Measurements from ENCODE around the gene TH.
"Not testable (repeated sequence)": the region's sequence is repeated elsewhere in the genome, so short reads cannot be mapped to it uniquely, and the experiment has no call there.

The TH gene

DNA sequence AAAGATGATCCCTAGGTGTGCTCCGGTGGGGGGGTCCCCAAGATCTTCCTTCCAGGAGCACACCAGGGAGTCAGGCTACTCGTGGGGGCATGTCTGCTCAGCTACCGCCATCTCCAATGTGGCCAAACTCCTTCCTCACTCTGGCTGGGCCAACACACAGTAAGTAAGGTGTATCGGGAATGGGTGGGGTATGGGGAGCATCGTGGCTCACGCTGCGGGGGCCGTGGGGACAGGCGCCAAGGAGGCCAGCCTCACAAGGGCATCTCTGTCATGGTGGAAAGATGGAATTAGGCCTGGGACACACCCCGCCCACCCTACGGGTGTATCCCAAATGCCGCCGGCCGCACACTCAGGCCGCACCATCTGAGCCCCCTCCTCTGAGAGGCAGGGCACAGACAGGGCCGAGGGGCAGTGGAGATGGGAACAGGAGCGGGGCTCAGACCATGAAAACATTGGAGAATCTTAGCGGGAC, 40.7 kb downstream of the TH start:
- no peak for DNase-seq (ENCODE audit: low read depth, low spot score)
- H3K9me3 ChIP-seq (ENCODE audit: low read depth, low read length) = no peaks in the 10 kb centered on the region
- no peak for TF ChIP-seq POLR2AphosphoS5 (IDR thresholded peaks at IDR 0.05; ENCODE audit: borderline replicate concordance, low read depth, low read length)
- TF ChIP-seq FOXP2 (optimal IDR thresholded peaks at IDR 0.05; ENCODE audit: control extremely low read depth, extremely low read length, insufficient read depth) = no peak
- no peak for TF ChIP-seq EZH2 (IDR thresholded peaks at IDR 0.05)
- H3K4me3 ChIP-seq = no peak overlapping the region
- H3K27ac ChIP-seq = no peak overlapping the region
- no peaks in the 10 kb centered on the region for H3K36me3 ChIP-seq (ENCODE audit: insufficient read depth, low read length)
- no peak overlapping the region for H3K9ac ChIP-seq (ENCODE audit: insufficient read length)

DNA sequence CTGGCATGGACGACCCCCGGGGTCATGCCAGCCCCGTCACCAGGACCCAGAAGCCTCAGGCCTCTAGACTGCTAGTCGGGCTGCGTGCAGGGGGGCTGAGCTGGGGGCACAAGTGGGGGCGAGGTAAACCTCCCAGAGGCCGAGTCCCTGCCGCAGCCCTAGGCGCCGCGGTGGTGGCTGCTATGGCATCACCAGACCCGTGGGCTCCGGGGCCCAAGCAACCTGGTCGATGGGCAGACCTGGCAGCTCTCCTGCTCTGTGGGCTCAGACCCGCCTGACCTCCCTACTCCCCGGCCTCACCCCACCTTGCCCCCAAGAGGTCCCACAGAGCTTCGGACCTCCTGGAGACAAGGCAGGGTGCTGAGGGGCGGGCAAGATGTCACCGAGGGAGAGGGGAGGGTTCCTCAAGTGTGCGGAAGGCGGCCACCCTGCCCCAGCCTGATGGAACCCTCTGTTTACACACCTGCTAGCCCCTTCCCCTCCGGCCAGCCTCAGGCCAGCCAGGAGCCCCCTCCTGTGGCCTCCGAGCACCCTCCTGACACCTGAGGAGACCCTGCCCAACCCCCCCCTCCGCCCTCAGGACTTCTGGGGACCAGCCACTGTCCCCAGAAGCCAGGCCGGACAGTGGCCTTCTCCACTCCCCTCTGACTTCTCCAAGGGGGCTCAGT, 41.8 kb downstream of the TH start:
- H3K9ac ChIP-seq (ENCODE audit: insufficient read length) = no peak overlapping the region
- DNase-seq (ENCODE audit: low read depth, low spot score) = no peak
- H3K36me3 ChIP-seq (ENCODE audit: insufficient read depth, low read length) = no peaks in the 10 kb centered on the region
- TF ChIP-seq EZH2 (IDR thresholded peaks at IDR 0.05) (no peak), FOXP2 (optimal IDR thresholded peaks at IDR 0.05; ENCODE audit: control extremely low read depth, extremely low read length, insufficient read depth) (no peak), POLR2AphosphoS5 (IDR thresholded peaks at IDR 0.05; ENCODE audit: borderline replicate concordance, low read depth, low read length) (no peak)
- H3K4me3 ChIP-seq = no peak overlapping the region
- H3K27ac ChIP-seq = no peak overlapping the region
- H3K9me3 ChIP-seq (ENCODE audit: low read depth, low read length) = no peaks in the 10 kb centered on the region

DNA sequence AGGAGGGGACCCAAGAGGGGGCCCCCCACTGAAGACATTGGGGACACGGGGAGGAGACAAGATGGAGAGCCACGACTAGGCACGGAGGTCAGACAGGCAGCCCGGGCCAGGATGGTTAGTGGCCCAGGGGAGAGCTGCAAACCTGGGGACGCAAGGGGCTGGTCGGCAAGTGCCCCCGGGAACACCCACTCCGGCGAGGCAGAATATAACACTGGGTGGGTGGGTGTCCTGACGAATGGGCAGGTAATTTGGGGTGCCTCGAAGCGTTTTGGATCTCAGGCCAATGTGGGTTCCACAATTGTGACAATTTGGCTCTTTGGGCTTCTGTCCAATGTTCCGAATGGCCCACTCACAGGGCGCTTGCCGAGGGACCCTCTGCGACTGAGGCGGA, 42.3 kb downstream of the TH start:
- DNase-seq (ENCODE audit: low read depth, low spot score) = no peak
- H3K36me3 ChIP-seq (ENCODE audit: insufficient read depth, low read length) = no peaks in the 10 kb centered on the region
- H3K4me3 ChIP-seq = no peak overlapping the region
- H3K9ac ChIP-seq (ENCODE audit: insufficient read length) = no peak overlapping the region
- TF ChIP-seq EZH2 (IDR thresholded peaks at IDR 0.05) (no peak), FOXP2 (optimal IDR thresholded peaks at IDR 0.05; ENCODE audit: control extremely low read depth, extremely low read length, insufficient read depth) (no peak), POLR2AphosphoS5 (IDR thresholded peaks at IDR 0.05; ENCODE audit: borderline replicate concordance, low read depth, low read length) (no peak)
- no peak overlapping the region for H3K27ac ChIP-seq
- H3K9me3 ChIP-seq (ENCODE audit: low read depth, low read length) = no peaks in the 10 kb centered on the region

DNA sequence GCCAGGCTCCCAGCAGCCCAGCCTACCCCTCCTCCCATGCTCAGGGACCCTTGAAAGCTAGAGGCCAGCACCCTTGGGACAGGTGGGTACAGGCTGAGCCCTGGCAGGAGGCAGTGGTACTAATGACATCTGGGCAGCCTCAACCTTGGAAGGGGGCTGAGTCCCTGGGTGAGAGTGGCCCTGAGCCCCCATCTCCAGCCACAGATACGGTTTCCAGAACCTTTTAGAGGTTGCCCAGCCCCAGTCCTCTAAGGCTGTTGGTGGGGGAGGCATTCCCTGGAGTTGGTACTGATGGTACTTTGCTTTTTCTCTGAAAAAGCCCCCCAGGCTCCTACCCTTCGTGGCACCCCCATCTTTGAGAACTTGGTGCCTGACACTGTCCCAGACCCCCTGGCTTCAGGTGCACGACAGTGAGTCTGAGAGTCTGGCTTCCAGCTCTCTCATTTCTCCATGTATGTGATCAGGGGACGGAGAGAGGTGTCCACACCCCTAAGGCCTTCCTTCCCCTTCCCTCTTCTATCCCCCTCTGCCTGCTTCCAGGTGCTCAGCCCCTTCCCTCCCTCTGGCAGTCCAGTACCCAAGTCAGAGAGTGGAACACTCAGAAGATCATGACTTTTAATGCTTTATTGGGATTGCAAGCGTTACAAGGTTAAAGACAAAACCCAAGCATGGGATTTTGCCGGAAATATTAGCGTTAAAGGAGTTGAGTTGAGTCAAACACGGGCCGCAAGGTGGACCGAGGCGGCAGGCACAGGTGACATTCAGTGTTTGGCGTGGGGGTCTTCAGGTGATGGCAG, 42.9 kb downstream of the TH start:
- Histone ChIP-seq H3K27ac (no peak overlapping the region), H3K9ac (ENCODE audit: insufficient read length) (no peak overlapping the region), H3K9me3 (ENCODE audit: low read depth, low read length) (no peaks in the 10 kb centered on the region), H3K4me3 (no peak overlapping the region), H3K36me3 (ENCODE audit: insufficient read depth, low read length) (no peaks in the 10 kb centered on the region)
- no peak for DNase-seq (ENCODE audit: low read depth, low spot score)
- no peak for TF ChIP-seq POLR2AphosphoS5 (IDR thresholded peaks at IDR 0.05; ENCODE audit: borderline replicate concordance, low read depth, low read length)
- TF ChIP-seq EZH2 (IDR thresholded peaks at IDR 0.05) = no peak
- no peak for TF ChIP-seq FOXP2 (optimal IDR thresholded peaks at IDR 0.05; ENCODE audit: control extremely low read depth, extremely low read length, insufficient read depth)

DNA sequence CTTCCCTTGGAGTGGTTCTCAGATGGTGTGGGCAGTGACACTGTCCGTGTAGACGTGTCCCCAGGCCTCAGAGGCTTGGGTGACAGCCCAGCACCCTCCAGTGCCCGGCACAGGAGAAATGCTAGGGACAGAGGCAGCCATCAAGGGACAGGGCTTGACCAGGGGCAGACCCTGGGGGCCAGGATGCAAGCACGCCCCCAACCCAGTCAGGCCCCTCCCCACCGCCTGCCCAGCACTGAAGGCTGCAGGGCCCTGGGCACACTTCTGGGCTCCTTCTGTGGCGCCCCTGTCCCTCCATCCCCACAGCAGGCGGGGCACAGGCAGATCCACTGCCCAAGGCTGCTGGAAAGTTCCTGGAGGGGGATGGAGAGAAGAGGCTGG, 43.5 kb downstream of the TH start:
- Histone ChIP-seq H3K27ac (no peak overlapping the region), H3K9me3 (ENCODE audit: low read depth, low read length) (no peaks in the 10 kb centered on the region), H3K9ac (ENCODE audit: insufficient read length) (no peak overlapping the region), H3K4me3 (no peak overlapping the region), H3K36me3 (ENCODE audit: insufficient read depth, low read length) (no peaks in the 10 kb centered on the region)
- TF ChIP-seq EZH2 (IDR thresholded peaks at IDR 0.05) (no peak), FOXP2 (optimal IDR thresholded peaks at IDR 0.05; ENCODE audit: control extremely low read depth, extremely low read length, insufficient read depth) (no peak), POLR2AphosphoS5 (IDR thresholded peaks at IDR 0.05; ENCODE audit: borderline replicate concordance, low read depth, low read length) (no peak)
- no peak for DNase-seq (ENCODE audit: low read depth, low spot score)

DNA sequence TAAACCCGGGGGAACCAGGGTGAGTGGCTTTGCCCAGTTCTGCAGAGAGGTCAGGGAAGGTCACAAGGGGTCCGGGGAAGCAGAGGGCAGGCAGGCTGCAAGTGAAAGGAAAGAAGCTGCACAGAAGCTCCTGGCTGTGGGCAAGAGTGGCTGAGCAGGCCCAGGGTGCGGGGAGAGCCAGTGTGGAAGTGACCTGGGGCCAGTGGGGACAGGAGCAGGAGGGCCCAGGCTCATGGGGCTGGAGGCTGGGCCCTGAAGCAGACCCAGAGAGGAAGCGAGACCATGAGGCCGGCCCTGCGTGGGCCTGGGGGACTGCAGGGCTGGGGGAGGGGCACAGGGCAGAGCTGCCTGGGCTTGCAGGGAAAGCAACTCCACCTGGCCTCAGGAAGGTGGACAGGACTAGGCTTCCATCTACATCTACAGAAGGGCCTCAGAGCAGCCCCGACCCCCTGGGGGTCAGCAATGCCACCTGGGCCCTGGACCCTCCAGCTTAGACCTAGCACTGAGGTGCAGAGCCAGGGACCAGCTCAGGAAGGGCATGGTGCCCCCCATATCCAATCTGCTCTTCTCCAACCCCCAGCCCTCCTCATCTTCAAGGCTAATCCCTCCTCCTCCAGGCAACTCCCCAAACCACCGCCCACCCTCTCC, 44.0 kb downstream of the TH start:
- Histone ChIP-seq H3K9ac (ENCODE audit: insufficient read length) (no peak overlapping the region), H3K9me3 (ENCODE audit: low read depth, low read length) (no peaks in the 10 kb centered on the region), H3K27ac (no peak overlapping the region), H3K4me3 (no peak overlapping the region), H3K36me3 (ENCODE audit: insufficient read depth, low read length) (no peaks in the 10 kb centered on the region)
- DNase-seq (ENCODE audit: low read depth, low spot score) = no peak
- TF ChIP-seq POLR2AphosphoS5 (IDR thresholded peaks at IDR 0.05; ENCODE audit: borderline replicate concordance, low read depth, low read length) (no peak), EZH2 (IDR thresholded peaks at IDR 0.05) (no peak), FOXP2 (optimal IDR thresholded peaks at IDR 0.05; ENCODE audit: control extremely low read depth, extremely low read length, insufficient read depth) (no peak)

DNA sequence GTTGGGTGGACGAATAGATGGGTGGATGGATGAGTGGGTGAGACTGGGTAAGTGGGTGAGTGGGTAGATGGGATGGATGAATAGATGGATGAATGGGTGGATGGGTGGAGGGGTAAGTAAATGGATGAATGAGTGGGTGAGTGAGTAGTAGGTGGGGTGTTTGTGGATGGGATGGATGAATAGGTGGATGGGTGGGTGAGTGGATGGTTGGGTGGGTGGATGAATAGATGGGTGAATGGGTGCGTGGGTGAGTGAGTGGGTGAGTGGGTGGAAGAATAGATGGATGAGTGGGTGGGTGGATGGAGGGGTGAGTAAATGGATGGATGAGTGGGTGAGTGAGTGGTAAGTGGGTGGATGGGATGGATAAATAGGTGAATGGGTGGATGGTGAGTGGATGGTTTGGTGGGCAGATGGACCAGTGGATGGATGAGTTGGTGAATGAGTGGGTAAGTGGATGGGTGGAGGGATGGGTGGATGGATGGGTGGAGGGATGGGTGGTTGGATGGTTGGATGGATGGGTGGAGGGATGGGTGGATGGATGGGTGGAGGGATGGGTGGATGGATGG, 45.0 kb downstream of the TH start:
- Histone ChIP-seq H3K4me3 (no peak overlapping the region), H3K9me3 (ENCODE audit: low read depth, low read length) (no peaks in the 10 kb centered on the region), H3K36me3 (ENCODE audit: insufficient read depth, low read length) (no peaks in the 10 kb centered on the region), H3K27ac (no peak overlapping the region), H3K9ac (ENCODE audit: insufficient read length) (no peak overlapping the region)
- no peak for DNase-seq (ENCODE audit: low read depth, low spot score)
- no peak for TF ChIP-seq EZH2 (IDR thresholded peaks at IDR 0.05)

DNA sequence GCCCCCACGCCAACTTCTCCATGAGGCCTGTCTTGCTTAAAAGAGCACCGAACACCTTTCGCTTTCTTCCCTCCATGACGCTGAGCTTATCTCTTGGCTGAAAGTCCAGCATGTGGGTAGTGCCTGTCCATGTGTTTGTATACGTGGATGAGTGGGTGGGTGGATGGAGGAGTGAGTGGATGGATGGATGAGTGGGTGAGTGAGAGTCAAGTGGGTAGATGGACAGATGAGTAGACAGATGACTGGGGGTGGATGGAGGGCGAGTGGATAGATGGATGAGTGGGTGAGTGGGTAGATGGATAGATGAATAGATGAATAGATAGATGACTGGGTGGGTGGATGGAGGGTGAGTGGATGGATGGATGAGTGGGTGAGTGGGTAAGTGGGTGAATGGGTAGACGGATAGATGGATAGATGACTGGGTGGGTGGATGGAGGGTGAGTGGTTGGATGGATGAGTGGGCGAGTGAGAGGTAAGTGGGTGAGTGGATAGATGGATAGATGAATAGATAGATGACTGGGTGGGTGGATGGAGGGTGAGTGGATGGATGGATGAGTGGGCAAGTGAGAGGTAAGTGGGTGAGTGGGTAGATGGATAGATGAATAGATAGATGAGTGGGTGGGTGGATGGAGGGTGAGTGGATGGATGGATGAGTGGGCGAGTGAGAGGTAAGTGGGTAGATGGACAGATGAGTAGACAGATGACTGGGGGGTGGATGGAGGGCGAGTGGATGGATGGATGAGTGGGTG, 46.7 kb downstream of the TH start:
- H3K4me3 ChIP-seq; H3K27ac ChIP-seq; H3K9me3 ChIP-seq (ENCODE audit: low read depth, low read length); H3K36me3 ChIP-seq (ENCODE audit: insufficient read depth, low read length); DNase-seq (ENCODE audit: low read depth, low spot score); H3K9ac ChIP-seq (ENCODE audit: insufficient read length): not testable (repeated sequence)
